Measurements from ENCODE around the gene CSTF2T.
"Not testable (repeated sequence)": the region's sequence is repeated elsewhere in the genome, so short reads cannot be mapped to it uniquely, and the experiment has no call there.

Gene CSTF2T

DNA sequence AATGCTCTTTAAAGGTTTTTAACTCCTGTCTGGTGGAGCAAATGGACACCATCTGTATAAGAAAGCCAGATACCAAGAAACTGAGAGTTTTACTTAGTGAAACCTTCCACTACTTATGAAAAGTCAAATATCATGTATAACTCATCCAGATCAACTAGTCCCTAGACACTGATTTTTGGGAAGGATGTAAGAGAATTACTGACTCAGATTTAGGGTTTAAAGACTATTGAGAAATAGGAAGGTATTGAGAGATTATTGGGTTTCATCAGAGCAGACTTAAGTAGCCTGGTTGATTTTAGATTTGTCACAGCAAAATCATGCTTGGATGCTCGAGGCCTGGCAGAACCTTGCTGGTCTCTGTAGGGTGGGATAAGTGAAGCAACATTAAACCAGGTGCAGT lies 3.1 kb downstream of the CSTF2T start:
- DNase-seq, result no peak

DNA sequence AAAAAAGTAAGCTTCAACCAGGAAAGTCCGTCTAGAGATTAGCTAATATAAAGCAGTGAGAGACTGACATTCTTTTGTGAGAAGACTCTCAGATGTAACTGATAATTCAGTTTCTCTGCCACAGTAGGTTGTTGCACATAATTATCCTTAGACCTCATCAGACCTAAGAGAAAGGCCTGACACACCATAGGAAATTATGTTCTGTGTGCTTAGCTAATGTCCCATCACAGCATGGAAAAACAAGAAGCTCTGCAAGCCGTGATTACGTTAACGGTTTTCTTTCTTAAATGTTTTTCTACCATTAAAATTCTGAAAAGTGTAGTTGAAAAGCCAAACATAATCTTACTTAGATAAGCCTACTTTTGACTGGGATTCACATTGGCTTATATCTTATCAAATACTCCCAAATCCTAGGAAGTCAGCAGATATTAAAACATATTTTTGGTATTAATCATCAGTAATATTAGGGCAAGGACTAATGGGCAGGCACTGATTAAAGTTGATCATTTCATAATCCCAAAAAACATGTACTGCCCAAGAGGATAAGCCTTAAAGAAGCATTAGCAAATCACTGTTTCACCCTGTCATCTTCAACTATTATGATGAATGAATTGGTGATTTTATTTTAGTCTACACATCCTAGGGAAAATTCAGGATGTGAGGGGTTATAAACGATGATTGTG lies 5.2 kb downstream of the CSTF2T start:
- no peak for DNase-seq

DNA sequence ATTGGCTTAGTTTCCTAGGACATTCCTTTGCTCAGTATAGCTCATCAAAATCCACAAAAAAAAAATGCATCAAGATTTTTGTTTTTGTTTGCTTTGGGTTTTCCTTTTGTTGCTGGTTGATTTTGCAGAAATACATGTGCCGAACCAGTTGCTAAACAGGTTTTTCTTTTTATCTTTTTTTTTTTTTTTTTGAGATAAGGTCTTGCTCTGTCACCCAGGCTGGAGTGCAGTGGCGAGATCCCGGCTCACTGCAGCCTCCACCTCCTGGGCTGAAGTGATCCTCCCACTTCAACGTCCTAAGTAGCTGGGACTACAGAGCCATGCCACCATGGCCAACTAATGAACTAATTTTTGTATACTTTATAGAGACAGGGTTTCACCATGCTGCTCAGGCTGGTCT lies 8.3 kb downstream of the CSTF2T start:
- DNase-seq, result no peak

DNA sequence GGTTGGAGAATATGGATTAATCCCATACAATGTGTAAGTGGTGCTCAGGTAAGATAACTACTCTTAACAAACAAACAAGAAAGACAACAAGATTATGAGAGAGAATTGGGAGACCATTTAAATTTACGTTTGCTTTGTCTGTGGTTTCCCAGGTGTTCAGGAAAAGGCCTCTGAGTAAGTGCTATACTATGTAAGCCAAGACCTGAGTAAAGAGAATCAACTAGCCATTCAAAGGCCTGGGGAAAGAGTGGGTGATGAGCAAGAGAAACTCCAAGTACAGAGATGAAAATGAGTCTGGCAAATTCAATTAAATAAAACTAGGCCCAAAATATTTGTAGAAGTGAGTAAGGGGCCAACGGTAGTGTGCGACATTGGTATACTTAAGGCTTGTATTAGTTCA lies 9.9 kb downstream of the CSTF2T start:
- no peak for DNase-seq

DNA sequence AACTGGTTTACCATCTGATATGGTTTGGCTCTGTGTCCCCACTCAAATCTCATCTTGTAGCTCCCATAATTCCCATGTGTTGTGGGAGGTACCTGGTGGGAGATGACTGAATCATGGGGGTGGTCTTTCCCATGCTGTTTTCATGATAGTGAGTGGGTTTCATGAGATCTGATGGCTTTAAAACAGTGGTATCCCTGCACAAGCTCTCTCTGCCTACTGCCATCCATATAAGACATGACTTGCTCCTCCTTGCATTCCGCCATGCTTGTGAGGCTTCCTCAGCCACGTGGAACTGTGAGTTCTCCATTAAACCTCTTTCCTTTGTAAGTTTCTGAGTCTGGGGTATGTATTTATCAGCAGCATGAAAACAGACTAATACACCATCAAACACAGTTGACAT lies 10.6 kb downstream of the CSTF2T start:
- DNase-seq, result not testable (repeated sequence)

DNA sequence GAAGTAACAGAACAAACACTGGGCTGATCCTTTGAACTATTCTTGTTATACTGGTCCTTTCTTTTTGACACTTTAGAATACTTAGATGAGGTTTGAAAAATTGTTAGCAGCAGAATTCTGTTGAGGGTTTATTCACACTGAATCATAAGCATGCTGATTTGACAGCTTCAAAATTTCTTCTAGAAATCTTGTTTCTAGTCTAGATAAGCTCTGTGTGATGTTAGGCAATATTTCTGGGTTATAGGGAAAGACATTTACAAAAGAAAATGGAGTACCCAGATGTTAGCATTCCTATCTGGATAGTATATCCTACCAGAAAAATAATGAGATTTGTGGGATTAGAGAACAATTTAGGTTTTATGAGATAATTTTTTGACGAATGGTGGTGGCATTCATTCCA lies 12.1 kb downstream of the CSTF2T start:
- no peak for DNase-seq

DNA sequence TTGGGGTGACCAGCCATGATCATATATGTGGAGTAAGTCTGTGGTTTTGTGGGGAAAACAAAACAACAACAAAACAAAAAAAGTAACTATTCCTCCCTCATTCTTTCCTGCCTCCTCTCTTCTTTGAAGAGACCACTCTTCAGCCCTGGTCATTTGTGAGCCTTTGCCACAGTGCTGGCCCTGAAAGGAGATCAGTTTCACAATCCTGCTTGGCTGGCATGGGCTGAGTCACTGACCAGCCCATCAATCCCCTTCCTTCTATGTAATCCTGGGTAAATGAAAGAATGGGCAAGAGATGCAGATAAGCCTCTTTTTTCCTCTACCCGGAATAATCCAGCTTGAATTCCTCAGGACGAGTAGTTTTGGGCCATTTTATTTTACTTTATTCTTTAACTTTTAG lies 13.6 kb downstream of the CSTF2T start:
- no peak for DNase-seq

DNA sequence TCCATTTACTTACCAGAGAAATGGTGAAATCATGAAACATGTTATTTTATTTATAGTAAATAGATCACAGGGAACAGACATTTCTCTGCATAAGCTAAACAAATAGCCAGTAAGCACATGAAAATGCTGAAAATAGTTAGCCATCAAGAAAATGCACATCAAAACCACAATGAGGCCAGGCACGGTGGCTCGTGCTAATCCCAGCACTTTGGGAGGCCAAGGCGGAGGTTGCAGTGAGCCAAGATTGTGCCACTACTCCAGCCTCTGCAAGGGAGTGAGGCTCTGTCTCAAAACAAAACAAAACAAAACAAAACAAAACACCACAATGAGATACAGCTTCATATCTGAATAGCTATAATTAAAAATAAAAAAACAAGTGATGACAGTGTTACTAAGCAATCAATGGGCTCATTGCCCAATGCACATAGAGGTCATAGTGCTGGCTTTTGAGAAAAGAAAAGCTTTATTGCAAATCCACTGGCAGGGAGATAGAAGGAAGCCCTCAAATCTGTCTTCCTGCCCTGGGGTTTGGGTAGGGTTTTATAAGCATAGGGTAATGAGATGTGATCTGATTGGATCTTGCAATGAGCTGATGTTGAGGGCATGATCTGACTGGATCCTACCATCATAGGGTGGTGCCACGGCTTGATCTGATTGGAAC lies 16.2 kb downstream of the CSTF2T start:
- no peak for DNase-seq

DNA sequence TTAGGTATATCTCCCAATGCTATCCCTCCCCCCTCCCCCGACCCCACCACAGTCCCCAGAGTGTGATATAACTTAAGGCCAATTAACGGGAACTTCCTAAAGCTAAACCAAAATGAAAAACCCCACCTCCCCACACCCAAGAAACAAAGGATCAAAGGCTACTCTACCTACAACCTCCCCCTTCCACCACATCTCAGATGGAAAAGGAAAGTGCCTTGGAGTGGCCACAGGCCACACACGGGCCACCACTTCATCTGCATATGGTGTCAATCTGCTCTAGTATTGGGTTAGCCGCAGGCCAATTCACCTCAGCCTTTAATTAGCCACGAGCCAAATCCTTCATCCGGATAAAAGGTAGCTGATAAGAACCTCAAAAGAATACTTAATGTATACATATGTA lies 19.6 kb downstream of the CSTF2T start:
- DNase-seq, result no peak

DNA sequence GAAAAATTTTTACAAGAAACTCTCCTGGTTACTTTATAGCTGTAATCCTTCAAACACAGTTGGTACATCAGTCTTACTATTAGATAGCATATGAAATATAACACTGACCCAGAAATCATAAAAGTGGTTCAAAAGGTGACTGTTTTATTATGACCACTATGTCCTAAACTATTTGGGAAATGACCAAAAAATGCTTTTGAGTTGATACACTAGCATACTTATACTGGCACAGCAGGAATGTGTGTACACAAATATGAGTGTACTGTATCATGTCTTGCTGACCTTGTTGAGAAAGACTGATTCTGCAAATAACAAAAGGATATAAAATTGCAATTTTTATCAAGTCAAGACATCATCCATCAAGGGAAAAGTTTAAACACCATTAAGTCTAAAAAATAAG lies 24.3 kb downstream of the CSTF2T start:
- DNase-seq, result no peak

DNA sequence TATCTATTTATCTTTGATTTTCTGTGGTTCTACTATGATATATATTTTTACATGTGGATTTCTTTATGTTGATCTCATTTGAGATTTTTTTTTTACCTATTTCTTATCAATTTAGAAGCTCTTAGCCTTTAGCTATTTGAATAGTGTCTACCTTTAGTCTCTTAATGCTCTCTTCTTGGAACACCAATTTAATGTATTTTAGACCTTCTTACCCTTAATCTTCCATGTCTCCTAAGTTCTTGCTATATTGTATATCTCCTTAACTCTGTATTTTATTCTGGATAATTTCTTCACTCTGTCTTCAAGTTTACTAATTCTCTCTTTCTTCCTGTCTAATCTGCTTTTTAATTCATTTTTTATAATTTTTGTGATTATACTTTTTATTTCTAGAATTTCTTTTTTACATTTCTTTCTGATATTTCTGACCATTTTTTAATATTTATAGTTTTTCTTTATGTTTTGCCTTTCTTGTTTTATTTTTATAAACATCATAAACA lies 27.3 kb downstream of the CSTF2T start:
- no peak for DNase-seq

DNA sequence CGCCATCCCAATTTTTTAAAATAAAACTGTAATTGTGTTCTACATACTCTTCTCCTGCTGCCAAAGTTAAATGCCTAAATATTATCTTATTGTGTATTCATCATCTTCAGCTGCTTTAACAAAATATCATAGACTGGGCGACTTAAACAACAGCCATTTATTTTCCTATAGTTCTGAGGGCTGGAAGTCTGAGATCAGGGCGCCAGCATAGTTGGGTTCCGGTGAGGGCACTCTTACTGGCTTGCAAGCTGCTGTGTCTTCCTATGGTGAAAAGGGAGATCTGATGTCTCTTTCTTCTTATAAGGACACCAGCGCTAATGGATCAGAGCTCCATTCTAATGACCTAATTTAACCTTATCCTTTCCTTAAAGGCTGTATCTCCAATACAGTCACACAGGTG lies 30.4 kb downstream of the CSTF2T start:
- no peak for DNase-seq

DNA sequence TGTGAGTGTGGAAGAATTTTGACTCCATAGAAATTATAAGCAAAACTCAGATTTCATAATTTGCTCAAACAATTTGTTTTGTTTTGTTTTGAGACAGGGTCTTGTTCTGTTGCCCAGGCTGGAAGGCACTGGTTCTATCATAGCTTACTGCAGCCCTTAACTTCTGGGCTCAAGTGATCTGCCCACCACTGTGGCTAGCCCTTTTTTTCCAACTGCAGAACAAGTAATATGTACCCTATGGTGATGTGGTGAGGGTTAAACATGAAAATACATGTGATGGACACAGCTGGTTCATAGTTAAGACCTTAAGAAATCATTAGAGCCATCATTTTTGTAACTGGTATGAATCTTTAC lies 31.1 kb downstream of the CSTF2T start:
- DNase-seq, result no peak

DNA sequence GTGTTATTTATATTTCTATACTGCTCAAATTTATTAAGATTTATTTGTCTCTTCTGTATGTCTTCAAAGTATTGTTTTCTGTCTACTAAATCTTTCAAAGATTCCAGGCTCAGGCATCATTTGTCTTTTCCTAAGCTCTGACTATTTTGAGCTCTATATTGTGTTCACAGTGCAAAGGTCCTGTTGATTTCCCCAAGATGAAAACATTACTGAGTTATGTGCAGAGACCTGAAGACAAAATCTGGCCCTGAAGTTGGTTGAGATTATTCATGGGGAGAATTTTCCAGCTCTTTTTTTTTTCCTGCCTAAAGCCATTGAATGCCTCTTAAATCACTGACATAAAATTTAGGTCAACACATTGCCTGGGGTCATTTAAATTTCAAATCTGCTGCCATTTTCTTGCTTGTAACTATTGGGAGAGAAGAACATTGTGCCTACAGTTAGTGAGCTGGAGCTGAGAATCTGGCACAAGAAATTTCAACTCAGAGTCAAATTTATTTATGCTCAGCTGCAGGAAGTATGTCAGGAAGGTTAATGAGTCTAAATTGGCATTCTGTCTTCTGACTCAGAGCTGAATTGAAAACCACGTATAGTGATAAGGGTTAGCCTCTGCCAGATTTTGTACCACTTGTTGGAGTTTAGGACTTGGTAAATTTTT lies 31.6 kb downstream of the CSTF2T start:
- no peak for DNase-seq

DNA sequence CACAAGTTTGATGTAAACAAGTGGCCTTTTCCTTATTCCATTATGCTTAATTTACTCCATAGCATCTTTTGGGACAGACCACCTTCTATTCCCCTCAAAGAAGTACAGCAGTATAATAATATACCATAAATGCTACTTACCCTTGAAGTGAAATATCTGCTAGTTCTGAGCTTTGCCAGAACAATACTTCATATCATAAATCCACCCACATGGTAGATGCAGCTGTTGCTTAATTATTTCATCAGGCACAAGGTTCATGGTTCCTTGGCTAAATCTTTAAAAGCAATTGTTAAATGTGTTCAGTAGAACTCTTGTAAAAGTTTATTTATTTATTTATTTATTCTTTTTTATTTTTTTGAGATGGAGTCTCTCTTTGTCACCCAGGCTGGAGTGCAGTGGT lies 32.9 kb downstream of the CSTF2T start:
- no peak for DNase-seq

DNA sequence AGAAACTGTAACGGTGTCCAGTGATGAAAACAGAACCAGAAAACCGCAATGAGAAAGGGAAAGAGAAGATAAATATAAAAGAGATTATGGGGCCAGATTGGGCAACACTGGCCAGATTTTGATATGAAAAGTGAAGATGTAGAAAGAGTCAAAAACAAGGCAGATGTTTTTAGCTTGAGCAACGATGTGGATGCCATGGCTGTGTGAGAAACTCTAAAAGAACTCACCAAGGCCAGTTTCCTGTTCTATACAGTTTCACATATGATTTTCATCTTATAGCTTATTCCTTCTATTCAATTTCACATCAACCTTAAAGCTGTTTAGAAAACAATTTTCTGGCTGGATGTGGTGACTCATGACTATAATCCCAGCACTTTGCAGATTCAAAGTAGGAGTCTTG lies 36.3 kb downstream of the CSTF2T start:
- no peak for DNase-seq

DNA sequence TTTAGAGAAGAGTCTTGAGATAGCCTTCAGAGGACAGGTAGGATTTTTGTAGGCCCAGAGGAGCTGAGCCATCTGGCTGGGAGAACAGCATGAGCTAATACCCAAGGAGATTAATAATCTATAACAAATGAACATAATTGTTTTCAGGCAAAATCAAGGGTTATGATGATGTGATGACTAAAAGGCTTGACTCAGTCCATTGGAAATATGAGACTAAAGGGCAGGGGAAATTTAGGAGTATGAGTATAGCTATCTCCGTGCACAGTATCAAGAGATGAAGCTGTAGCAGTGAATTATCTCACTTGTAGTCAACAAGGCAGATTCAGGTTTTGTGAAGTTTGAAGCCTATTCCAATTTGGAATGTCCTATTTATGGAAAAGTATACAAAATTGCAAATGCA lies 40.1 kb downstream of the CSTF2T start:
- no peak for DNase-seq

DNA sequence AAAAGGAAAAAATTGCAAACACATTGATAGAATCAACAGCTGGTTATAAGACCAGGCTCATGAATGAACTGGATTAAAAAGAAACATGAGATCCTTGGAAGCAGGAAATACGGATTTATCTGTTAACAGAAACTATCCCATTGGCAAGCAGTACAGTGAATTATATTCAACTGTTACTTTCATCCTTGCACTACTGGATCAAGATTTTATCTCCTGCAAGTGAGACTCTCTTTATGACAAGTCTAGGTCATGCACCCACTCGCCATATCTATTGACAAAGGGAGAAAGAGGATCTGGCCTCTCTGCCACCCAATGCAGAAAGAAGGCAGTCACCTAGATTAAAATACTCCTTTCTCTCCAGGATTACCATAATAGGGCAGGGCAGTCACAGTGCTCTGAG lies 41.4 kb downstream of the CSTF2T start:
- DNase-seq, result no peak

DNA sequence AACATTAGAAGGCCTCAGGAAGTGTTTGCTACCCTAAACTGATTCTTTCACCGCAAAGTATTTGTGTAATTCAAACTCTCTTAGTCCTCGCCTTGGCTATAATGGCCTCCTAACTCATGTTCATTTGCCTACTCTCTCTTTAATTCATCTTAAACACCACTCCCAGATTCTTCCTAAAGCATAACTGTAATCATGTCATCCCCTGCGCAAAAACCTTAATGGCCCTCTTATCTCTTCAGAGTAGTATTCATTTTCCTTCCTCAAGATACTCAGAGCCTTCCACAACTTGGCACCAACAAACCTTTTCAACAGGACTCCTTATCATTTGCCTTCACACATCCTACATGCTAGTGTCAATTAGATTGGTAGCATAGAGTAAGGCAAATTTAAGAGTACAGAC lies 42.9 kb downstream of the CSTF2T start:
- no peak for DNase-seq

DNA sequence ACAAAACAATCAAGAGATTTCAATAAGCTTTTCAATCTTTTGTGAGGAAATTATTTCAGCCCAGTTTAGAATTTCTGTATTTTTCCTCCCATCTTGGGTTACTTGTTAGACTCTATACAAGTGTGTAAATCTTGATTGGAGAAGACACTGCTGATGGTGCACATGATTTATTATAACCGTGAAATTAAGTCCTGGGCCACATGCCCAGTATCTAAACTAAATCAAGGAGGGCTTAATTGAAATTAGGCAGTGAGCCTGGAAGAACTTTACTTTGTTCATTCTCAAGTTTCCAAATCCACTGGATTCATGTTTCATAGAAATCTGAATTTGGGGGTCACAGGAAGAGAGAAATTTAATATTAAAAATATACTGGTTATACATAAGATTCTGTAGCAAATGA lies 44.5 kb downstream of the CSTF2T start:
- DNase-seq, result no peak

DNA sequence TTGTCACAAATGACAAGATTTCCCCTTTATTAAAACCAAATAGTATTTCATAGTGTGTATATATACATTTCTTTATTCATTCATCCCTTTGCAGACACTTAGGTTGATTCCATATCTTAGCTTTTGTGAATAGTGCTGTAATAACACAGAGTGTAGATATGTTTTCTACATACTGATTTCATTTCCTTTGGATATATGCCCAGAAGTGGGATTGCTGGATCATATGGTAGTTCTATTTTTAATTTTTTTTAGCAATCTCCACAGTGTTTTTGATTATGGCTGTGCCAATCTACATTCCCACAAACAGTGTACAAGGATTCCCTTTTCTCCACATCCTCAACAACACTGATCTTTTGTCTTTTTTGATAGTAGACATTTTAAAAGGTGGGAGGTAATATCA lies 46.4 kb downstream of the CSTF2T start:
- DNase-seq, result no peak

DNA sequence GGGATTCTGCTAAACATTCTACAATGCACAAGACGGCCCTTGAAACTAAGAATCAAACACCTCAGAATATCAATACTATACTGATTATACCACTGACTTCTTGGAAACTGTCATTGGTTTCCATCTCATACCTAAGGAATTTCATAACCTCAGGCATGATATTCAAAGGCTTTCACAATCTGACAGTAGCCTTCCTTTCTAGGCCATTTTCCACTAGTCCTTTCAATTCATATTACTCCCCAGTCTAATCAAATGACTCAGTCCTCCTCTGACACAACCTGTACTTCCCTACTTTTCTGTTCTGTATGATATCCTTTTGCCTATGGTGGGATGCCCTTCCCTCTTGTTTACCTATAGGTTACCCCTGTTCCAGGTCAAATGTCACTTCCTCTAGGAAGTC lies 48.3 kb downstream of the CSTF2T start:
- DNase-seq, result no peak

DNA sequence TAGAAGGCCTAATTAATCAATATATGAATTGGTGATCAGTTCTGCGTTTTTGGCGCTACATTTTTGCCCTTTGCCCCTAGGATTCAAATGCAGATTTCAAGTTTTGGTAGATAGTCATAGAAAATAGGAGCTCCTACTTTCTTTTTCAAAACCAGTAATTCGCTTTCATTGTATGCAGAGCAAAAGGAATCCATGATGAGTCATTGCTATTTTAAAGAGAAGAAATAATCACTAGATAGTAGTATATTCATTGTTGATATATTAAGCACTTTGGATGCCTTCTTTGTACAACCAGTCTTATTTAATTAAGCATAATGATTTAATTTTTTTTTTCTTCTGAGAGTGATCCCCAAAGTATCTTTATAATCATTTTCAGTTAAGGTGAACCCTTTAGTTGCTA lies 50.3 kb downstream of the CSTF2T start:
- DNase-seq, result no peak

Measured in T1000 (cell line).